Loucy (cell line): ENCODE results near the gene CEP164.
"Not testable (repeated sequence)": the region's sequence is repeated elsewhere in the genome, so short reads cannot be mapped to it uniquely, and the experiment has no call there.

Experiments
- H2AFZ ChIP-seq: fragments of 200-600 bp; sonication (generic); 2 replicates; pipeline ENCODE4 v1.6.0; 2016; ENCODE audit warnings: antibody characterized with exemption, mild to moderate bottlenecking, low read length, moderate library complexity
- H3F3A ChIP-seq: fragments of 200-600 bp; 2 replicates; pipeline ENCODE4 v1.6.0; 2016; ENCODE audit warnings: antibody characterized with exemption, low read depth, mild to moderate bottlenecking
- H3K27me3 ChIP-seq: fragments of 200-600 bp; sonication (generic); 2 replicates; pipeline ENCODE4 v1.6.1; 2014; ENCODE audit warnings: low read length, mild to moderate bottlenecking; ENCODE audit not compliant: insufficient read depth, poor library complexity, severe bottlenecking
- H3K36me3 ChIP-seq: fragments of 200-600 bp; sonication (generic); 2 replicates; pipeline ENCODE4 v1.6.1; 2016; ENCODE audit warnings: low read length; ENCODE audit not compliant: insufficient read depth
- H3K4me1 ChIP-seq: fragments of 200-600 bp; sonication (generic); 2 replicates; pipeline ENCODE4 v1.5.1; 2014; ENCODE audit warnings: low read length, mild to moderate bottlenecking; ENCODE audit not compliant: insufficient read depth, poor library complexity, severe bottlenecking
- H3K4me2 ChIP-seq: fragments of 200-600 bp; sonication (generic); 2 replicates; pipeline ENCODE4 v1.6.0; 2014; ENCODE audit warnings: antibody characterized with exemption, low read length, low read depth, mild to moderate bottlenecking; ENCODE audit not compliant: poor library complexity, severe bottlenecking
- H3K4me3 ChIP-seq: fragments of 200-600 bp; sonication (generic); 2 replicates; pipeline ENCODE4 v1.5.1; 2014; ENCODE audit warnings: low read length, mild to moderate bottlenecking, mixed read lengths; ENCODE audit not compliant: poor library complexity, severe bottlenecking
- H3K79me2 ChIP-seq: fragments of 200-600 bp; sonication (generic); 2 replicates; pipeline ENCODE4 v1.6.1; 2014; ENCODE audit warnings: low read length; ENCODE audit not compliant: insufficient read depth
- H3K9ac ChIP-seq: fragments of 200-600 bp; sonication (generic); 2 replicates; pipeline ENCODE4 v1.6.0; 2014; ENCODE audit warnings: mild to moderate bottlenecking, low read depth, low read length, moderate library complexity; ENCODE audit not compliant: poor library complexity, severe bottlenecking
- H3K9me2 ChIP-seq: fragments of 200-600 bp; sonication (generic); replicated peaks from 2 replicates; pipeline ENCODE4 v1.6.1; 2016; ENCODE audit warnings: low read depth, low read length, mixed read lengths
- H3K9me3 ChIP-seq: fragments of 200-600 bp; sonication (generic); 2 replicates; pipeline ENCODE4 v1.6.1; 2014; ENCODE audit warnings: mild to moderate bottlenecking, antibody characterized with exemption, low read length, low read depth; ENCODE audit not compliant: insufficient read depth
- H4K20me1 ChIP-seq: fragments of 200-600 bp; sonication (generic); 2 replicates; pipeline ENCODE4 v1.6.0; 2014; ENCODE audit warnings: antibody characterized with exemption, low read length, mild to moderate bottlenecking; ENCODE audit not compliant: insufficient read depth, poor library complexity, severe bottlenecking
- EZH2phosphoT487 ChIP-seq: fragments of 200-600 bp; IDR thresholded peaks from 2 replicates; pipeline ENCODE4 v1.6.1; 2018; ENCODE audit warnings: antibody characterized with exemption, mild to moderate bottlenecking, moderate library complexity, borderline replicate concordance
- TF ChIP-seq, protein P1 (sequence below): fragments of 200-600 bp; sonication (generic); conservative IDR thresholded peaks from 2 replicates; pipeline ENCODE4 v1.5.1; 2014; ENCODE audit warnings: mild to moderate bottlenecking, antibody characterized with exemption, low read length

Gene CEP164

DNA sequence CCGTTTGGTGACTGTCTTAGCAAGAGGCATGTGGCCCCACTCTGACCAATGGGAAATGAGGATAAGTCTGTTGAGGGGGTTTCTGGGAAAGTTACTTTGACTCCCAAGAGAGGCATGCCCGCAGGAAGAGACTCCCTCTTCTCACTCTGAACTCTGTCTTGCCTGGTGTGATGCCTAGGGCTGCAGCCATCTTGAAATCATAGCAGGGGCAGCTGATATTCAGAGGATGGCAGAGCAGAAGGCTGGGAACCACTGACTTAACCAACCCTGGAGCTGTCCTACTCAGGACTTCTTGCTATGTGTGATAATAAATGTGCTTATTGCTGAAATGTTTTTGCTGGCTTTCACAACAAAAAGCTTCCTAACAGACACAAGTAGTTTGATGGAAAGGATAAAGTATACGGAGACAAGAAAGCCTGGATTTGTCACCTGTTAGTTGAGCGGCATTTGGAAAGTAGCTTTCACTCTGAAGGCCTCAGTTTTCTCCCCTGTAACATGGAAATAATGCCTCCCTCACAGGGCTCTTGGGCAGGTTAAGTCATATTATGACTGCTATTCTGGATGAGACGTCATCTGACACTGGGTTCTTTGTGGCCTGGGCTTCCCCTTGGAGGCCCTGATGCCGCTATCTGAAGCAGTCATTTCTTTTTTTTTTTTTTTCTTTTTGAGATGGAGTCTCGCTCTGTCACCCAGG, 128.5 kb downstream of the CEP164 start:
- no peaks in the 10 kb centered on the region for H3K36me3 ChIP-seq
- no peak overlapping the region for H3K9ac ChIP-seq
- no peaks in the 10 kb centered on the region for H3K4me1 ChIP-seq
- TF ChIP-seq, protein P1, sequence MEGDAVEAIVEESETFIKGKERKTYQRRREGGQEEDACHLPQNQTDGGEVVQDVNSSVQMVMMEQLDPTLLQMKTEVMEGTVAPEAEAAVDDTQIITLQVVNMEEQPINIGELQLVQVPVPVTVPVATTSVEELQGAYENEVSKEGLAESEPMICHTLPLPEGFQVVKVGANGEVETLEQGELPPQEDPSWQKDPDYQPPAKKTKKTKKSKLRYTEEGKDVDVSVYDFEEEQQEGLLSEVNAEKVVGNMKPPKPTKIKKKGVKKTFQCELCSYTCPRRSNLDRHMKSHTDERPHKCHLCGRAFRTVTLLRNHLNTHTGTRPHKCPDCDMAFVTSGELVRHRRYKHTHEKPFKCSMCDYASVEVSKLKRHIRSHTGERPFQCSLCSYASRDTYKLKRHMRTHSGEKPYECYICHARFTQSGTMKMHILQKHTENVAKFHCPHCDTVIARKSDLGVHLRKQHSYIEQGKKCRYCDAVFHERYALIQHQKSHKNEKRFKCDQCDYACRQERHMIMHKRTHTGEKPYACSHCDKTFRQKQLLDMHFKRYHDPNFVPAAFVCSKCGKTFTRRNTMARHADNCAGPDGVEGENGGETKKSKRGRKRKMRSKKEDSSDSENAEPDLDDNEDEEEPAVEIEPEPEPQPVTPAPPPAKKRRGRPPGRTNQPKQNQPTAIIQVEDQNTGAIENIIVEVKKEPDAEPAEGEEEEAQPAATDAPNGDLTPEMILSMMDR, result no peak
- no peak for TF ChIP-seq EZH2phosphoT487
- no peaks in the 10 kb centered on the region for H3K79me2 ChIP-seq
- H3F3A ChIP-seq, result no peaks in the 10 kb centered on the region
- no peaks in the 10 kb centered on the region for H3K9me3 ChIP-seq
- no peaks in the 10 kb centered on the region for H3K9me2 ChIP-seq
- no peak overlapping the region for H3K4me3 ChIP-seq
- no peaks in the 10 kb centered on the region for H4K20me1 ChIP-seq
- no peaks in the 10 kb centered on the region for H3K27me3 ChIP-seq
- H2AFZ ChIP-seq, result no peak overlapping the region
- H3K4me2 ChIP-seq, result no peak overlapping the region

DNA sequence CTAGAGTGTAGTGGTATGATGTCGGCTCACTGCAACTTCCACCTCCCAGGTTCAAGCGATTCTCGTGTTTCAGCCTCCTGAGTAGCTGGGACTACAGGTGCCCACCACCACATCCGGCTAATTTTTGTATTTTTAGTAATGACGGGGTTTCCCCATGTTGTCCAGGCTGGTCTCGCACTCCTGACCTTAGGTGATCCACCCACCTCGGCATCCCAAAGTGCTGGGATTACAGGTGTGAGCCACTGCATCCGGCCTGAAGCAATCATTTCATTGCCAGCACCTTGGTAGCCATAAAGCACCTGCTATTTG, 129.0 kb downstream of the CEP164 start:
- not testable (repeated sequence) for H2AFZ ChIP-seq, H3K4me3 ChIP-seq, H3K79me2 ChIP-seq, H3K36me3 ChIP-seq, H3K4me2 ChIP-seq, H3F3A ChIP-seq, H3K27me3 ChIP-seq, H3K9me2 ChIP-seq, H4K20me1 ChIP-seq, H3K9ac ChIP-seq, H3K4me1 ChIP-seq, H3K9me3 ChIP-seq

DNA sequence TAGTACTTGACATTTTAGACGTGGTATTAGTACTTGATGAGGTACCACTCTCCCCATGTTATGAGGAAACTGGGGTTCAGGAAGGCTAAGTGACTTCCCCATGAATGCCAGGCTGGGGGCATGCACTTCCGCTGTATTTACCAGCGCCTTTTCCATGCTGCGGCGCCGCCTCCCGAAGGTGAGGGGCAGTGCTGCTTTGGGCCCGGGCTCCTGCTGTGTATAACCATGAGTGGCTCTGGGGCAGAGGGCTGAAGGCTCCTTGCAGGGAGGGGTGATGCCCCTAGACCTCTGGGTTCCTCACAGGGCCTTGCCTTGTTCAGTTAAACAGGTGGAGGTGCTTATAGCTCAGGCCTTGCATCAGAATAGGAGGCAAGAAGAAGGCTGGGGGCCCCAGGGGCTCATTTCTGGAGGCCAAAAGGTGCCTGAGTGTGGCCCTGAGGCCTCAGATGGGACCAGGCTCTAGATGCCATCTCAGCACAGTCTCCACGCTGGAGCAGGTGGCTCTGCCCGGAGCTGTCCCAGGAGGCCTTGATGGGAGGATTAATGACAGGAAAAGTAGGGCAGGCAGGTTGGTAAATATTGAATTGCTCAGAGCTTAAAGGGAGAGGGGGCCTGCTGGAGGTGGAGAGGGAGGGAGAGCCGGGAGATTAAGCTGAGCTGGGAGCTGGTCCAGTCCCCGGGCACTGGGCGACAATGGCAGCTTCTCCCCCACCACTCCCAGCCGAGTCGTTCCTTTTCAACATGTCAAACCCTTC, 129.6 kb downstream of the CEP164 start:
- H4K20me1 ChIP-seq, result no peaks in the 10 kb centered on the region
- no peaks in the 10 kb centered on the region for H3K4me1 ChIP-seq
- no peaks in the 10 kb centered on the region for H3K27me3 ChIP-seq
- no peaks in the 10 kb centered on the region for H3K9me2 ChIP-seq
- no peak overlapping the region for H3K4me3 ChIP-seq
- no peak overlapping the region for H3K9ac ChIP-seq
- H3F3A ChIP-seq, result no peaks in the 10 kb centered on the region
- no peaks in the 10 kb centered on the region for H3K79me2 ChIP-seq
- no peak overlapping the region for H3K4me2 ChIP-seq
- TF ChIP-seq, protein P1, result no peak
- TF ChIP-seq EZH2phosphoT487, result no peak
- H2AFZ ChIP-seq, result no peak overlapping the region
- H3K9me3 ChIP-seq, result no peaks in the 10 kb centered on the region
- H3K36me3 ChIP-seq, result no peaks in the 10 kb centered on the region

DNA sequence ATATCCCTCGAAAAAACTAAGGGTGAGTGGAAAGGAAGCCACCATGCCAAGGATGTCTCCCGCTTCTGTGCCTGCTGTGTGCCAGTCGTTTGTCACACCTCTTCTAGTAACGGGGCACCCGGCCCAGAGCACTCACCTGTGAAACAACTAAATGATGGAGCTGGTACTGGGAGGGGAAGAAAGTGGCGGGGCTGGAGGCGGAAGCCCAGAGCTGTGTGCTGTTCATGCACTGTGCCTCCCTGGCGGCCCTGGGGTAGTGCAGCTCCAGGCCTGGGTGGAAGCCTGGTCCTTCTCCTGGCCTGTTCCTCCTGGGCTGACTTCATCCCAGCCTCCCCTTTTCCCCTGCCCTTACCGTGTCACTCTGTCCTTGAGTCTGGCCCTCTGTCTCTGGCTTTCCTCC, 130.2 kb downstream of the CEP164 start:
- Histone ChIP-seq H3K4me2 (no peak overlapping the region), H3K9me3 (no peaks in the 10 kb centered on the region), H3K4me3 (no peak overlapping the region), H3F3A (no peaks in the 10 kb centered on the region), H3K36me3 (no peaks in the 10 kb centered on the region), H3K27me3 (no peaks in the 10 kb centered on the region), H2AFZ (no peak overlapping the region), H4K20me1 (no peaks in the 10 kb centered on the region), H3K9ac (no peak overlapping the region), H3K79me2 (no peaks in the 10 kb centered on the region), H3K9me2 (no peaks in the 10 kb centered on the region), H3K4me1 (no peaks in the 10 kb centered on the region)
- no peak for TF ChIP-seq EZH2phosphoT487
- TF ChIP-seq, protein P1, result no peak
